ENCODE results near the gene BCL2L11.

BCL2L11 gene

DNA sequence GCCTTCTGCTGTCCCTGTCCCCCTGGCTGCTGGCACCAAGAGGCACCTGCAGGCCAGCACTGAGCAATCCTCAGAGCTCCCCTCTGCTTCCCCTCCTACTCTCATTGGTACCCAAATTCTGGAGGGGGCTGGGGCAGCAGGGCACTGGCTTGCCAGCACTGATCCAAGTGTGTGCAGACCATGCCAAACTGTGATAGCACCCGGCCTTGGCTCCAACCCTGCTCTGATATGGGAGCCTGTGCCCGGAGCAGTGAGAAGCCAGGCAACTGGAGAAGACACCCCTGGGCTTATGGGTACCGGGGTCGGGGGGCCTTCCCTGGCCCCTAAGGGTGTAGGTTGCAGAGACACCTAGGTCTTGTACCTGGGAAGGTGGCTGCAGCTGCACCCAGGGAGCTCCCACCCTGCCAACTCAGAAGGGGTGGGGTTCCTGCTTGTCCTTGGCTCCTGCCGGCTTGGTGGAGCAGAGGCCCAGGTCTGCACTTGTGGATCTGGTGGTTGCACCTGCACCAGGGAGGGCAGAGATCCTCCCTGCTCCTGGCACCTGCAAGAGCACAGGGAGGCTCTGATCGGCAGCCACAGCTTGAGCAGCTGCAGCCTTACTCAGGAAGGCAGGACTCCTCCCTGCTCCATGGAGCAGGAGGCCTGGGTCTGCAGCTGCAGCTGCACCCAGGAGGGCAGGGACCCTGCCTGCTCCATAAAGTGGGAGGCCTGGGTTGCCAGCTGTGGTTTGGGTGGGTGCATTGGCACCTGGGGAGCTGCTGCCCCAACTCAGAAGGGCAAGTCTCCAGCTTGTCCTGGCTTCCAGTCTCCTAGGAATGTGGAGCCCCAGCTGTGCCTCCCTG, 96.3 kb downstream of the BCL2L11 start:
- H3K4me3 ChIP-seq (ENCODE audit: low read depth, low read length), result no peak overlapping the region
- DNase-seq, result no peak
- H3K36me3 ChIP-seq (replicated peaks), result no peaks in the 10 kb centered on the region
- TF ChIP-seq, protein P1, sequence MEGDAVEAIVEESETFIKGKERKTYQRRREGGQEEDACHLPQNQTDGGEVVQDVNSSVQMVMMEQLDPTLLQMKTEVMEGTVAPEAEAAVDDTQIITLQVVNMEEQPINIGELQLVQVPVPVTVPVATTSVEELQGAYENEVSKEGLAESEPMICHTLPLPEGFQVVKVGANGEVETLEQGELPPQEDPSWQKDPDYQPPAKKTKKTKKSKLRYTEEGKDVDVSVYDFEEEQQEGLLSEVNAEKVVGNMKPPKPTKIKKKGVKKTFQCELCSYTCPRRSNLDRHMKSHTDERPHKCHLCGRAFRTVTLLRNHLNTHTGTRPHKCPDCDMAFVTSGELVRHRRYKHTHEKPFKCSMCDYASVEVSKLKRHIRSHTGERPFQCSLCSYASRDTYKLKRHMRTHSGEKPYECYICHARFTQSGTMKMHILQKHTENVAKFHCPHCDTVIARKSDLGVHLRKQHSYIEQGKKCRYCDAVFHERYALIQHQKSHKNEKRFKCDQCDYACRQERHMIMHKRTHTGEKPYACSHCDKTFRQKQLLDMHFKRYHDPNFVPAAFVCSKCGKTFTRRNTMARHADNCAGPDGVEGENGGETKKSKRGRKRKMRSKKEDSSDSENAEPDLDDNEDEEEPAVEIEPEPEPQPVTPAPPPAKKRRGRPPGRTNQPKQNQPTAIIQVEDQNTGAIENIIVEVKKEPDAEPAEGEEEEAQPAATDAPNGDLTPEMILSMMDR (IDR thresholded peaks at IDR 0.05; ENCODE audit: low read depth, low read length, missing control alignments), result no peak
- no peak overlapping the region for H3K27ac ChIP-seq
- no peaks in the 10 kb centered on the region for H3K27me3 ChIP-seq (replicated peaks)
- in situ Hi-C loops (cut with HindIII; ENCODE audit: low pct_ligation_motif_present, low sequenced_read_pairs), result no loop called here

All from brain microvascular endothelial cell (primary cell).